ENCODE results near the gene KDR.

The KDR gene

GRCh38 chr4:55124322-55125076, 896 bp downstream of the KDR start:
- Histone ChIP-seq H3K27ac (ENCODE audit: low read depth, low read length) (no peak overlapping the region), H3K27me3 (ENCODE audit: control insufficient read depth in 1 of 2, insufficient read depth in 2 of 2, low read length in 2 of 2) (peaks cover 3 to 10% of the 10 kb centered on the region in 2 donors), H3K9me3 (ENCODE audit: control insufficient read depth in 1 of 2, low read length in 2 of 2) (no peaks in the 10 kb centered on the region), H3K9ac (ENCODE audit: low read depth in 1 of 2, low read length in 2 of 2) (no peak overlapping the region), H3K36me3 (ENCODE audit: control insufficient read depth in 1 of 2, insufficient read depth in 2 of 2, low read length in 2 of 2) (no peaks in the 10 kb centered on the region), H3K4me1 (ENCODE audit: control insufficient read depth in 1 of 2, insufficient read depth in 2 of 2, low read length in 2 of 2) (no peaks in the 10 kb centered on the region), H3K4me3 (ENCODE audit: low read depth in 1 of 2, low read length in 2 of 2) (peak overlapping the region in 1 of 2 donors; percentile 40)

DNA sequence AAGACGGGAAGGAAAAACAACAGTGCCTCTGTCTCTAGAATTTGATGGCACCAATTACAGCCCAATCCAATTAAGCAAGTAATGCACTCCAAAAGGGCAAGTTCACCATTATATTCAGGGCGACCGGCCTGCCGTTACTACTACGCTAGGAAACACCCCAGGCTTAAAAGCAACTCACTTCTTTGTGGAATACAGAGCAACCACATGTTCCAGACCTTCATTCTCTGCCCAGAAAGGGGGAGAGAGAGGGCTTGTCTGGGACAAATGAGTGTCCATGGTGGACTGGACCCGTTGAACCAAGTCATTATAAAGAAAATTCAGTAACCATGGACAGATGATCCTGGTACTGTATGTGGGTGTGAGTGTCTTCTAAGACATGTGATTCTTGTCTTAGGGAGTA, 1.6 kb downstream of the KDR start:
- Histone ChIP-seq H3K27me3 (ENCODE audit: control insufficient read depth in 1 of 2, insufficient read depth in 2 of 2, low read length in 2 of 2) (peaks cover 3 to 10% of the 10 kb centered on the region in 2 donors), H3K4me3 (ENCODE audit: low read depth in 1 of 2, low read length in 2 of 2) (no peak overlapping the region), H3K4me1 (ENCODE audit: control insufficient read depth in 1 of 2, insufficient read depth in 2 of 2, low read length in 2 of 2) (no peaks in the 10 kb centered on the region), H3K27ac (ENCODE audit: low read depth, low read length) (no peak overlapping the region), H3K9ac (ENCODE audit: low read depth in 1 of 2, low read length in 2 of 2) (no peak overlapping the region), H3K9me3 (ENCODE audit: control insufficient read depth in 1 of 2, low read length in 2 of 2) (no peaks in the 10 kb centered on the region), H3K36me3 (ENCODE audit: control insufficient read depth in 1 of 2, insufficient read depth in 2 of 2, low read length in 2 of 2) (no peaks in the 10 kb centered on the region)

DNA sequence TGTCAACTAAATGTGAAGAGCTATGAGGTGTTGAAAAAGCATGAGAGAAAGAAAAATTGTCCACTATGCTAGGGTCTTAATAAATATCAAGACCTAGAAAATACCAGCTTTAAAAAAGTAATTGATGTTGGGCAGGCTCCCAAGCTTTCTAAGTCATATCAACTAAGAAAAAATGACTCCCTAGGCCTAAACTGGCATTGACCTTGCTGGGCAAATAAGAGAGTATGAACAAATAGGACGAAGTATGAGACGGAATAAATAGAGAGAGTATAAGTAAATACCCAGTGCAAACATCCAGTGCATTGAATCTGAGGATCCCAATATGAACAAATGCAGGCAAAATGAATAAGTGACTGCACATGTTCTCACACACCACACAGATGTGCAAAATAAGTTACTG, 3.2 kb downstream of the KDR start:
- no peaks in the 10 kb centered on the region for H3K4me1 ChIP-seq (ENCODE audit: control insufficient read depth in 1 of 2, insufficient read depth in 2 of 2, low read length in 2 of 2)
- H3K36me3 ChIP-seq (ENCODE audit: control insufficient read depth in 1 of 2, insufficient read depth in 2 of 2, low read length in 2 of 2): no peaks in the 10 kb centered on the region
- H3K27me3 ChIP-seq (ENCODE audit: control insufficient read depth in 1 of 2, insufficient read depth in 2 of 2, low read length in 2 of 2): peaks cover 3 to 10% of the 10 kb centered on the region in 2 donors
- no peaks in the 10 kb centered on the region for H3K9me3 ChIP-seq (ENCODE audit: control insufficient read depth in 1 of 2, low read length in 2 of 2)
- no peak overlapping the region for H3K9ac ChIP-seq (ENCODE audit: low read depth in 1 of 2, low read length in 2 of 2)
- no peak overlapping the region for H3K27ac ChIP-seq (ENCODE audit: low read depth, low read length)
- H3K4me3 ChIP-seq (ENCODE audit: low read depth in 1 of 2, low read length in 2 of 2): no peak overlapping the region

- Histone ChIP-seq H3K36me3 (ENCODE audit: control insufficient read depth in 1 of 2, insufficient read depth in 2 of 2, low read length in 2 of 2) (no peaks in the 10 kb centered on the region), H3K27ac (ENCODE audit: low read depth, low read length) (no peak overlapping the region), H3K9ac (ENCODE audit: low read depth in 1 of 2, low read length in 2 of 2) (no peak overlapping the region), H3K9me3 (ENCODE audit: control insufficient read depth in 1 of 2, low read length in 2 of 2) (no peaks in the 10 kb centered on the region), H3K4me3 (ENCODE audit: low read depth in 1 of 2, low read length in 2 of 2) (no peak overlapping the region), H3K4me1 (ENCODE audit: control insufficient read depth in 1 of 2, insufficient read depth in 2 of 2, low read length in 2 of 2) (no peaks in the 10 kb centered on the region), H3K27me3 (ENCODE audit: control insufficient read depth in 1 of 2, insufficient read depth in 2 of 2, low read length in 2 of 2) (peaks cover 1 to 6% of the 10 kb centered on the region in 2 donors)
Measured at GRCh38 chr4:55121246-55121645, 4.1 kb downstream of the KDR start.

DNA sequence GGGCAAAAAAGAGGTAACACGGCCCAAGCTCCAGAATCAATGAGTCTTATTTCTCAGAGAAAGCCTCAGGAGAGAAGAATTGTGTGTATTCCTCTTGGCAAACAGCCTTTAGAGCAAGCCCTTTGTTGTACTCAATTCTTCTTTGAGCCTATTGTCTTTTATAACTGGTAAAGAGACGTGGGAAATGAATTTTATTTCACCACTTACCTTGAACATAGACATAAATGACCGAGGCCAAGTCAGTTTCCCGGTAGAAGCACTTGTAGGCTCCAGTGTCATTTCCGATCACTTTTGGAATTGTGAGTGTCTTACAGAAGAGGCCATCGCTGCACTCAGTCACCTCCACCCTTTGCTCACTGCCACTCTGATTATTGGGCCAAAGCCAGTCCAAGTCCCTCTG, 7.0 kb downstream of the KDR start:
- no peaks in the 10 kb centered on the region for H3K9me3 ChIP-seq (ENCODE audit: control insufficient read depth in 1 of 2, low read length in 2 of 2)
- no peaks in the 10 kb centered on the region for H3K27me3 ChIP-seq (ENCODE audit: control insufficient read depth in 1 of 2, insufficient read depth in 2 of 2, low read length in 2 of 2)
- H3K4me3 ChIP-seq (ENCODE audit: low read depth in 1 of 2, low read length in 2 of 2): no peak overlapping the region
- H3K27ac ChIP-seq (ENCODE audit: low read depth, low read length): no peak overlapping the region
- no peaks in the 10 kb centered on the region for H3K4me1 ChIP-seq (ENCODE audit: control insufficient read depth in 1 of 2, insufficient read depth in 2 of 2, low read length in 2 of 2)
- no peaks in the 10 kb centered on the region for H3K36me3 ChIP-seq (ENCODE audit: control insufficient read depth in 1 of 2, insufficient read depth in 2 of 2, low read length in 2 of 2)
- no peak overlapping the region for H3K9ac ChIP-seq (ENCODE audit: low read depth in 1 of 2, low read length in 2 of 2)

DNA sequence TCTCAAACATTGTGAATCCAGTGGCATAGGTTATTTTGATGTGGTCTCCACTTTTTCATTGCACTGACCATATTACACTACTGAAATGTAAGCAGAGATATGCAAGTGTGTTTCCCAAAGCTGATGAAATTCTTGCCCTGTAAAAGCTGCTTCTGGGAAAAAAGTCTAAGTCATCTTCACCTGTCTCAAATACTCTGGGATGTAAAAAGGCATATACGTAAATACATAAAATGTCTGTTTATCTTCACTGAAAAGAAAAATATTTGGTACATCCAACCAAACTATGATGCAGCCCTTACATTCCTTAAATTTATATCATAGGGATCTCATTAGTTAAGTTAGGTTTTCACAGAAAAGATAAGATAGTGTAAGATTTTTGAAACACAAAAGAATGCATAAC, 7.9 kb downstream of the KDR start:
- no peaks in the 10 kb centered on the region for H3K9me3 ChIP-seq (ENCODE audit: control insufficient read depth in 1 of 2, low read length in 2 of 2)

GRCh38 chr4:55116450-55116849, 8.9 kb downstream of the KDR start:
- Histone ChIP-seq H3K4me3 (ENCODE audit: low read depth in 1 of 2, low read length in 2 of 2) (no peak overlapping the region), H3K9me3 (ENCODE audit: control insufficient read depth in 1 of 2, low read length in 2 of 2) (no peaks in the 10 kb centered on the region), H3K27me3 (ENCODE audit: control insufficient read depth in 1 of 2, insufficient read depth in 2 of 2, low read length in 2 of 2) (no peaks in the 10 kb centered on the region), H3K27ac (ENCODE audit: low read depth, low read length) (no peak overlapping the region), H3K4me1 (ENCODE audit: control insufficient read depth in 1 of 2, insufficient read depth in 2 of 2, low read length in 2 of 2) (no peaks in the 10 kb centered on the region), H3K36me3 (ENCODE audit: control insufficient read depth in 1 of 2, insufficient read depth in 2 of 2, low read length in 2 of 2) (no peaks in the 10 kb centered on the region), H3K9ac (ENCODE audit: low read depth in 1 of 2, low read length in 2 of 2) (no peak overlapping the region)

More for the DNA sequence above, 7.9 kb downstream of the KDR start:
- Histone ChIP-seq H3K9ac (ENCODE audit: low read depth in 1 of 2, low read length in 2 of 2) (no peak overlapping the region), H3K4me1 (ENCODE audit: control insufficient read depth in 1 of 2, insufficient read depth in 2 of 2, low read length in 2 of 2) (no peaks in the 10 kb centered on the region), H3K4me3 (ENCODE audit: low read depth in 1 of 2, low read length in 2 of 2) (no peak overlapping the region), H3K36me3 (ENCODE audit: control insufficient read depth in 1 of 2, insufficient read depth in 2 of 2, low read length in 2 of 2) (no peaks in the 10 kb centered on the region), H3K27ac (ENCODE audit: low read depth, low read length) (no peak overlapping the region), H3K27me3 (ENCODE audit: control insufficient read depth in 1 of 2, insufficient read depth in 2 of 2, low read length in 2 of 2) (no peaks in the 10 kb centered on the region)

DNA sequence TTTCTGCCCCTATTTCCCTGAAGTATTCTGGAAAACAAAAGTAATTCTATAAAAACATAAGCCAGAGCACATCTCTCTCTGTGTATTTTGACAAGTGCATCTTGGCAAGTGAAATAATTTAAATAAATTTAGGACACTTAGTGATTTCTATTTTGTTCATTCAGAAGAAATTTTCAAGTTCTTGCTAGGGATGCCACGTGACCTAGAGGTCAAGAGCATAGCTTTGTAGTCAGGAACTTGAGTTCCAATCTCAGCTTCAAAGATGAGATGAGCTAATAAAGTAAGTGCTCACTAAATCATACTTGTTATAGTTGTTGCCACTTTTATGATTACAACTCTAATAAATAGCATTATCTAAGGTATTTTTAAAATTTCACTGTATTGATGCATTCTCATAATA, 13.8 kb downstream of the KDR start:
- H3K9me3 ChIP-seq (ENCODE audit: control insufficient read depth in 1 of 2, low read length in 2 of 2): no peaks in the 10 kb centered on the region
- no peaks in the 10 kb centered on the region for H3K4me1 ChIP-seq (ENCODE audit: control insufficient read depth in 1 of 2, insufficient read depth in 2 of 2, low read length in 2 of 2)
- H3K27ac ChIP-seq (ENCODE audit: low read depth, low read length): no peak overlapping the region
- H3K9ac ChIP-seq (ENCODE audit: low read depth in 1 of 2, low read length in 2 of 2): no peak overlapping the region
- H3K4me3 ChIP-seq (ENCODE audit: low read depth in 1 of 2, low read length in 2 of 2): no peak overlapping the region
- no peaks in the 10 kb centered on the region for H3K36me3 ChIP-seq (ENCODE audit: control insufficient read depth in 1 of 2, insufficient read depth in 2 of 2, low read length in 2 of 2)
- no peaks in the 10 kb centered on the region for H3K27me3 ChIP-seq (ENCODE audit: control insufficient read depth in 1 of 2, insufficient read depth in 2 of 2, low read length in 2 of 2)

GRCh38 chr4:55110131-55110530, 15.3 kb downstream of the KDR start:
- no peaks in the 10 kb centered on the region for H3K27me3 ChIP-seq (ENCODE audit: control insufficient read depth in 1 of 2, insufficient read depth in 2 of 2, low read length in 2 of 2)
- H3K4me3 ChIP-seq (ENCODE audit: low read depth in 1 of 2, low read length in 2 of 2): no peak overlapping the region
- H3K4me1 ChIP-seq (ENCODE audit: control insufficient read depth in 1 of 2, insufficient read depth in 2 of 2, low read length in 2 of 2): no peaks in the 10 kb centered on the region
- H3K9me3 ChIP-seq (ENCODE audit: control insufficient read depth in 1 of 2, low read length in 2 of 2): no peaks in the 10 kb centered on the region
- H3K9ac ChIP-seq (ENCODE audit: low read depth in 1 of 2, low read length in 2 of 2): no peak overlapping the region
- no peaks in the 10 kb centered on the region for H3K36me3 ChIP-seq (ENCODE audit: control insufficient read depth in 1 of 2, insufficient read depth in 2 of 2, low read length in 2 of 2)
- H3K27ac ChIP-seq (ENCODE audit: low read depth, low read length): no peak overlapping the region

DNA sequence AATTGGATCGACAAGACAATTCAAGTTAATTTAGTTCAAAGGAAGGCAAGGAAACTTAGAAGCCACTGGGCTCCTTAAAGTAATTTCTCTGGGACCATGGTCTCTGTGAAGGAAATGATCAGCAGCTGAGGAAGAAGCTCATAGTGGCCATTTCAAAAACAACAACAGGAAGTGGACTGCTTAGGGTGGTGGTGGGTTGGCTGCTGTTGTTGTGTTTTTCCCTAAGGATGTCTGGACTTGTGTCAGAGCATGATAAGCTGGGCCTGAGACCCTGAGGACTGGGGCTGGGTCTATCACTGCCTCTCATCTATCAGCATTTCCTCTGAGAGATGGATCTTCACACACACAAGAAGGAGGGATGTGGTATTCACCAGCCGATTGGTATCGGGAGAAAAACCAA, 18.3 kb downstream of the KDR start:
- Histone ChIP-seq H3K4me1 (ENCODE audit: control insufficient read depth in 1 of 2, insufficient read depth in 2 of 2, low read length in 2 of 2) (no peaks in the 10 kb centered on the region), H3K27me3 (ENCODE audit: control insufficient read depth in 1 of 2, insufficient read depth in 2 of 2, low read length in 2 of 2) (no peaks in the 10 kb centered on the region), H3K9ac (ENCODE audit: low read depth in 1 of 2, low read length in 2 of 2) (no peak overlapping the region), H3K36me3 (ENCODE audit: control insufficient read depth in 1 of 2, insufficient read depth in 2 of 2, low read length in 2 of 2) (no peaks in the 10 kb centered on the region), H3K27ac (ENCODE audit: low read depth, low read length) (no peak overlapping the region), H3K9me3 (ENCODE audit: control insufficient read depth in 1 of 2, low read length in 2 of 2) (no peaks in the 10 kb centered on the region), H3K4me3 (ENCODE audit: low read depth in 1 of 2, low read length in 2 of 2) (no peak overlapping the region)

Measured in duodenal mucosa (tissue), 2 donors.